Measurements from ENCODE around the gene CCL2. TPM values are rescaled to one million over a fixed set of nuclear protein-coding genes. Genes with fewer than 3 reads are reported as not detected.

CCL2 gene
- total and polyA plus RNA-seq, 2 donors (not counting 1 experiment from before 2014, with no cell fraction given) = 4.4 TPM; not detected in 1

DNA sequence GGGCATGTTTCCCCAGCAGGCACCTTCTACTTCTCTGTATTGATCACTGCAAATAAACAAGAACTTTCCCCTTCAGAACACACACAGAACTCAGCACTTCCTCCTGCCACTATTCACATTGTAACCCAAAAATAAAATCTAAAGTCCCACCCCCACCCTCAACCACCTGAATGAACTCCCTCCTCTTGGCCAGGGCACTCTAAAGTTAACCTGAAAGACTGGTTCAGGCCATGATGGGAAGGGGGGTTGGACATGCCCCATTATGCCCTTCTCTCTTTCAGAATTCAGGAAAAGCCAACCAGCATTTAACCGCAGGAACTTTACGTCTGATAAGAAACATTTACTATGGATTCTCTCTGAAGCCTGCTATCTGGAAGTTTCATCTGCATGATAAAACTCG, 27.4 kb upstream of the CCL2 start:
- H3K27me3 ChIP-seq (replicated peaks in 1 of 4; ENCODE audit: control extremely low read depth in 1 of 4, control insufficient read depth in 3 of 4, insufficient read depth in 4 of 4, low read length in 3 of 4) = peaks cover 0 to 5% (median 2%) of the 10 kb centered on the region in 4 experiments
- no peak overlapping the region for H3K9ac ChIP-seq (ENCODE audit: low read length)
- H3K9me3 ChIP-seq (ENCODE audit: control extremely low read depth in 1 of 3, control insufficient read depth in 2 of 3, insufficient read depth in 1 of 3, low read length in 2 of 3) = peaks cover 0 to 5% (median 3%) of the 10 kb centered on the region in 3 donors
- H2AFZ ChIP-seq (ENCODE audit: insufficient read depth, low read depth, low read length, poor library complexity, severe bottlenecking) = no peak overlapping the region
- H3K27me3 Mint-ChIP-seq = peaks cover 32% of the 10 kb centered on the region
- peaks cover 3% of the 10 kb centered on the region for H3K9me3 Mint-ChIP-seq (ENCODE audit: insufficient read depth)
- DNase-seq (no peak), ATAC-seq (ENCODE audit: low read depth) (no peak)
- ChIA-PET POLR2A (no interaction called here), CTCF (no interaction called here)
- H3K27ac Mint-ChIP-seq = no peak overlapping the region
- no peak overlapping the region for H3K27ac ChIP-seq (ENCODE audit: low read length in 2 of 2)
- no peaks in the 10 kb centered on the region for H3K36me3 ChIP-seq (replicated peaks in 1 of 2; ENCODE audit: control extremely low read depth in 1 of 2, control insufficient read depth in 1 of 2, extremely low read depth in 1 of 2, insufficient read depth in 2 of 2, low read length in 1 of 2)
- H3K4me3 Mint-ChIP-seq = no peak overlapping the region
- H4K20me1 ChIP-seq (ENCODE audit: control insufficient read depth, insufficient read depth, low read length, poor library complexity, severe bottlenecking) = no peaks in the 10 kb centered on the region
- no peak overlapping the region for H3K4me3 ChIP-seq (ENCODE audit: control extremely low read depth in 1 of 5, extremely low read depth in 1 of 5, insufficient read depth in 1 of 5, low read depth in 2 of 5, low read length in 4 of 5)
- intact Hi-C loops (cut with micrococcal nuclease) = no loop called here
- H3K79me2 ChIP-seq (ENCODE audit: control insufficient read depth, insufficient read depth, low read length) = no peaks in the 10 kb centered on the region
- WGBS (ENCODE audit: insufficient coverage) = 58% methylated on average over 2 of the region's 3 CpGs
- peaks cover 12% of the 10 kb centered on the region for H3K4me1 Mint-ChIP-seq
- peaks cover 4% of the 10 kb centered on the region in 2 donors for H3K4me1 ChIP-seq (ENCODE audit: control insufficient read depth in 2 of 2, insufficient read depth in 2 of 2, low read length in 2 of 2)
- TF ChIP-seq, protein P1, sequence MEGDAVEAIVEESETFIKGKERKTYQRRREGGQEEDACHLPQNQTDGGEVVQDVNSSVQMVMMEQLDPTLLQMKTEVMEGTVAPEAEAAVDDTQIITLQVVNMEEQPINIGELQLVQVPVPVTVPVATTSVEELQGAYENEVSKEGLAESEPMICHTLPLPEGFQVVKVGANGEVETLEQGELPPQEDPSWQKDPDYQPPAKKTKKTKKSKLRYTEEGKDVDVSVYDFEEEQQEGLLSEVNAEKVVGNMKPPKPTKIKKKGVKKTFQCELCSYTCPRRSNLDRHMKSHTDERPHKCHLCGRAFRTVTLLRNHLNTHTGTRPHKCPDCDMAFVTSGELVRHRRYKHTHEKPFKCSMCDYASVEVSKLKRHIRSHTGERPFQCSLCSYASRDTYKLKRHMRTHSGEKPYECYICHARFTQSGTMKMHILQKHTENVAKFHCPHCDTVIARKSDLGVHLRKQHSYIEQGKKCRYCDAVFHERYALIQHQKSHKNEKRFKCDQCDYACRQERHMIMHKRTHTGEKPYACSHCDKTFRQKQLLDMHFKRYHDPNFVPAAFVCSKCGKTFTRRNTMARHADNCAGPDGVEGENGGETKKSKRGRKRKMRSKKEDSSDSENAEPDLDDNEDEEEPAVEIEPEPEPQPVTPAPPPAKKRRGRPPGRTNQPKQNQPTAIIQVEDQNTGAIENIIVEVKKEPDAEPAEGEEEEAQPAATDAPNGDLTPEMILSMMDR (IDR thresholded peaks at IDR 0.05) = no peak
- no peak for TF ChIP-seq EZH2 (IDR thresholded peaks at IDR 0.05; ENCODE audit: borderline replicate concordance, insufficient read depth, low read depth, low read length, poor library complexity, severe bottlenecking)
- no peak overlapping the region for H3K4me2 ChIP-seq (replicated peaks; ENCODE audit: low read depth, low read length, poor library complexity, severe bottlenecking)

DNA sequence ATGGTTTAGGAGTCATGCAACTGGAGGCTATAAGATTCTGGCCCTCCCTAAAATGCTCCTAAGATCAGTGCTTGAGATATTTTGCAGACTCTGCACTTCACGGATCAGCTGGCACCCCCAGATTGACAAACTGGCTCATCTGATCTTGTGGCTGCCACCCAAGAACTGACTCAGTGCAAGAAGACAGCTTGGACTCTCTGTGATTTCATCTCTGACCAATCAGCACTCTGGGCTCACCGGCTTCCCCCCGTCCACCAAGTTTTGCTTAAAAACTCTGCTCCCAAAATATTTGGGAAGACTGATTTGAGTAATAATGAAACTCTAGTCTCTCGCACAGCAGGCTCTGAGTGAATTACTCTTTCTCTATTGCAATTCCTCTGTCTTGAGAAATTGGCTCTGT, 26.3 kb upstream of the CCL2 start:
- Histone ChIP-seq H3K4me2 (replicated peaks; ENCODE audit: low read depth, low read length, poor library complexity, severe bottlenecking) (no peak overlapping the region), H3K27ac (ENCODE audit: low read length in 2 of 2) (no peak overlapping the region), H3K79me2 (ENCODE audit: control insufficient read depth, insufficient read depth, low read length) (no peaks in the 10 kb centered on the region), H3K27me3 (replicated peaks in 1 of 4; ENCODE audit: control extremely low read depth in 1 of 4, control insufficient read depth in 3 of 4, insufficient read depth in 4 of 4, low read length in 3 of 4) (peaks cover 0 to 7% (median 3%) of the 10 kb centered on the region in 4 experiments), H3K4me3 (ENCODE audit: control extremely low read depth in 1 of 5, extremely low read depth in 1 of 5, insufficient read depth in 1 of 5, low read depth in 2 of 5, low read length in 4 of 5) (no peak overlapping the region), H2AFZ (ENCODE audit: insufficient read depth, low read depth, low read length, poor library complexity, severe bottlenecking) (no peak overlapping the region), H3K4me1 (ENCODE audit: control insufficient read depth in 2 of 2, insufficient read depth in 2 of 2, low read length in 2 of 2) (peaks cover 10 to 11% of the 10 kb centered on the region in 2 donors), H3K36me3 (replicated peaks in 1 of 2; ENCODE audit: control extremely low read depth in 1 of 2, control insufficient read depth in 1 of 2, extremely low read depth in 1 of 2, insufficient read depth in 2 of 2, low read length in 1 of 2) (no peaks in the 10 kb centered on the region), H3K9me3 (ENCODE audit: control extremely low read depth in 1 of 3, control insufficient read depth in 2 of 3, insufficient read depth in 1 of 3, low read length in 2 of 3) (peaks cover 0 to 5% (median 3%) of the 10 kb centered on the region in 3 donors), H3K9ac (ENCODE audit: low read length) (no peak overlapping the region), H4K20me1 (ENCODE audit: control insufficient read depth, insufficient read depth, low read length, poor library complexity, severe bottlenecking) (no peaks in the 10 kb centered on the region)
- H3K27me3 Mint-ChIP-seq = peaks cover 34% of the 10 kb centered on the region
- H3K4me1 Mint-ChIP-seq = peaks cover 18% of the 10 kb centered on the region
- no peak overlapping the region for H3K27ac Mint-ChIP-seq
- TF ChIP-seq, protein P1 (IDR thresholded peaks at IDR 0.05) = no peak
- TF ChIP-seq EZH2 (IDR thresholded peaks at IDR 0.05; ENCODE audit: borderline replicate concordance, insufficient read depth, low read depth, low read length, poor library complexity, severe bottlenecking) = no peak
- ChIA-PET POLR2A (no interaction called here), CTCF (no interaction called here)
- DNase-seq = no peak
- intact Hi-C loops (cut with micrococcal nuclease) = no loop called here
- WGBS (ENCODE audit: insufficient coverage) = 81% methylated on average over 1 of the region's 4 CpGs
- H3K9me3 Mint-ChIP-seq (ENCODE audit: insufficient read depth) = peaks cover 3% of the 10 kb centered on the region
- no peak overlapping the region for H3K4me3 Mint-ChIP-seq
- ATAC-seq (ENCODE audit: low read depth) = no peak

Data from B cell (primary cell).